ENCODE data around the gene SLC7A9. TPM values are rescaled to one million over a fixed set of nuclear protein-coding genes. Genes with fewer than 3 reads are reported as not detected.

SLC7A9 gene
- polyA plus RNA-seq, 1 of the 3 experiments (the other 2 are of a cell fraction): not detected

DNA sequence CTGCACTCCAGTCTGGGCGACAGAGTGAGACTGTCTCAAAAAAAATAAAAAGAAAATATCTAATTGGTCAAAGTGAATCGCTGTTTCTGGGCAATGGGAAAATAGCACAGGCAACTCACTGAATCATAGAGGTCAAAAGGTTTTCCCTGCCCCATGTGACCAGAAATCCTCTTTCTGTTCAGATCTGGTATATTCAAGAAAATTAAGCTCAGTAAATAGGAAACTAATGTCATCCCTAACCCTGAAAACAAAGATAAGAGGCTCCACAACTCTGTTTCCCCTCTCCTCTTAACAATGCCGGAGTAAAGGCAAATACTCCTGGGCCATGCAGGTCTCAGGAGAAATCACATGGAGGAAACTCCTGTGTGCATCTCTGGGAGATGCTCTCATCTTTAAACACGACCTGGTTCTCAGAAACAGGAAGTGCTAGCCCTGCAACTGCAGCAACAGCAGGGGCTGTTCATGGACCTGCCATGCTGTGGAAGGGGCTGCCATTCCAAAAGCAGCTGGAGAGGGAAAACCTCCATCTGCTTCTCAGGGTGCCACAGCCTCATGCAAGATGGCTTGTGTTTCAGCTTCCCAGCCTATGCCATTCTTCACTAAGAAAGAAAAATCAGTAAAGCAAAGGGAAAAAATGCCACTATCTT lies 47.5 kb upstream of the SLC7A9 start (continued):
- TF ChIP-seq FOXJ3 (CRISPR knock-in tag; IDR thresholded peaks at IDR 0.05) (no peak), EZH2phosphoT487 (IDR thresholded peaks at IDR 0.05; ENCODE audit: borderline replicate concordance, low read depth) (no peak), TEAD4 (IDR thresholded peaks at IDR 0.05; ENCODE audit: borderline replicate concordance, insufficient read depth) (no peak), RFX5 (IDR thresholded peaks at IDR 0.05; ENCODE audit: low read length) (no peak), NFIC (IDR thresholded peaks at IDR 0.05; ENCODE audit: borderline replicate concordance) (no peak)
- TF ChIP-seq, protein P1, sequence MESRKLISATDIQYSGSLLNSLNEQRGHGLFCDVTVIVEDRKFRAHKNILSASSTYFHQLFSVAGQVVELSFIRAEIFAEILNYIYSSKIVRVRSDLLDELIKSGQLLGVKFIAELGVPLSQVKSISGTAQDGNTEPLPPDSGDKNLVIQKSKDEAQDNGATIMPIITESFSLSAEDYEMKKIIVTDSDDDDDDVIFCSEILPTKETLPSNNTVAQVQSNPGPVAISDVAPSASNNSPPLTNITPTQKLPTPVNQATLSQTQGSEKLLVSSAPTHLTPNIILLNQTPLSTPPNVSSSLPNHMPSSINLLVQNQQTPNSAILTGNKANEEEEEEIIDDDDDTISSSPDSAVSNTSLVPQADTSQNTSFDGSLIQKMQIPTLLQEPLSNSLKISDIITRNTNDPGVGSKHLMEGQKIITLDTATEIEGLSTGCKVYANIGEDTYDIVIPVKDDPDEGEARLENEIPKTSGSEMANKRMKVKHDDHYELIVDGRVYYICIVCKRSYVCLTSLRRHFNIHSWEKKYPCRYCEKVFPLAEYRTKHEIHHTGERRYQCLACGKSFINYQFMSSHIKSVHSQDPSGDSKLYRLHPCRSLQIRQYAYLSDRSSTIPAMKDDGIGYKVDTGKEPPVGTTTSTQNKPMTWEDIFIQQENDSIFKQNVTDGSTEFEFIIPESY (IDR thresholded peaks at IDR 0.05; ENCODE audit: borderline replicate concordance, low read depth): no peak

- CTCF ChIA-PET: interaction anchor here (0.7 to 1.6 kb wide), 4 partner anchors 9 to 37 kb away, joined by 3 to 4 read pairs (median 3); no protein-coding TSS in a partner anchor
- 85% methylated on average over 12 of the region's 12 CpGs for WGBS (ENCODE audit: low lambda C conversion rate)
Observed at GRCh38 chr19:32914879-32915660, 45.5 kb upstream of the SLC7A9 start.

More at GRCh38 chr19:32914879-32915660, 45.5 kb upstream of the SLC7A9 start:
- TF ChIP-seq RAD21 (IDR thresholded peaks at IDR 0.05; ENCODE audit: low read length) (no peak), IRF3 (IDR thresholded peaks at IDR 0.05; ENCODE audit: low read depth, low read length) (no peak), FOSL2 (IDR thresholded peaks at IDR 0.05; ENCODE audit: borderline replicate concordance, low read depth) (no peak), JUND (IDR thresholded peaks at IDR 0.05) (no peak), NFIC (IDR thresholded peaks at IDR 0.05; ENCODE audit: borderline replicate concordance) (no peak), SMC3 (IDR thresholded peaks at IDR 0.05; ENCODE audit: low read depth, low read length) (no peak), NRF1 (IDR thresholded peaks at IDR 0.05; ENCODE audit: low read depth, low read length) (no peak), FOXM1 (IDR thresholded peaks at IDR 0.05; ENCODE audit: low read depth) (no peak), RFX5 (IDR thresholded peaks at IDR 0.05; ENCODE audit: low read length) (no peak), TAF1 (IDR thresholded peaks at IDR 0.05; ENCODE audit: borderline replicate concordance, low read depth, low read length) (no peak)
- TF ChIP-seq, protein P2, sequence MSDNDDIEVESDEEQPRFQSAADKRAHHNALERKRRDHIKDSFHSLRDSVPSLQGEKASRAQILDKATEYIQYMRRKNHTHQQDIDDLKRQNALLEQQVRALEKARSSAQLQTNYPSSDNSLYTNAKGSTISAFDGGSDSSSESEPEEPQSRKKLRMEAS (IDR thresholded peaks at IDR 0.05; ENCODE audit: low read depth): no peak
- TF ChIP-seq, protein P3, sequence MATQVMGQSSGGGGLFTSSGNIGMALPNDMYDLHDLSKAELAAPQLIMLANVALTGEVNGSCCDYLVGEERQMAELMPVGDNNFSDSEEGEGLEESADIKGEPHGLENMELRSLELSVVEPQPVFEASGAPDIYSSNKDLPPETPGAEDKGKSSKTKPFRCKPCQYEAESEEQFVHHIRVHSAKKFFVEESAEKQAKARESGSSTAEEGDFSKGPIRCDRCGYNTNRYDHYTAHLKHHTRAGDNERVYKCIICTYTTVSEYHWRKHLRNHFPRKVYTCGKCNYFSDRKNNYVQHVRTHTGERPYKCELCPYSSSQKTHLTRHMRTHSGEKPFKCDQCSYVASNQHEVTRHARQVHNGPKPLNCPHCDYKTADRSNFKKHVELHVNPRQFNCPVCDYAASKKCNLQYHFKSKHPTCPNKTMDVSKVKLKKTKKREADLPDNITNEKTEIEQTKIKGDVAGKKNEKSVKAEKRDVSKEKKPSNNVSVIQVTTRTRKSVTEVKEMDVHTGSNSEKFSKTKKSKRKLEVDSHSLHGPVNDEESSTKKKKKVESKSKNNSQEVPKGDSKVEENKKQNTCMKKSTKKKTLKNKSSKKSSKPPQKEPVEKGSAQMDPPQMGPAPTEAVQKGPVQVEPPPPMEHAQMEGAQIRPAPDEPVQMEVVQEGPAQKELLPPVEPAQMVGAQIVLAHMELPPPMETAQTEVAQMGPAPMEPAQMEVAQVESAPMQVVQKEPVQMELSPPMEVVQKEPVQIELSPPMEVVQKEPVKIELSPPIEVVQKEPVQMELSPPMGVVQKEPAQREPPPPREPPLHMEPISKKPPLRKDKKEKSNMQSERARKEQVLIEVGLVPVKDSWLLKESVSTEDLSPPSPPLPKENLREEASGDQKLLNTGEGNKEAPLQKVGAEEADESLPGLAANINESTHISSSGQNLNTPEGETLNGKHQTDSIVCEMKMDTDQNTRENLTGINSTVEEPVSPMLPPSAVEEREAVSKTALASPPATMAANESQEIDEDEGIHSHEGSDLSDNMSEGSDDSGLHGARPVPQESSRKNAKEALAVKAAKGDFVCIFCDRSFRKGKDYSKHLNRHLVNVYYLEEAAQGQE (IDR thresholded peaks at IDR 0.05; ENCODE audit: low read depth, low read length): no peak
- TF ChIP-seq, protein P4, sequence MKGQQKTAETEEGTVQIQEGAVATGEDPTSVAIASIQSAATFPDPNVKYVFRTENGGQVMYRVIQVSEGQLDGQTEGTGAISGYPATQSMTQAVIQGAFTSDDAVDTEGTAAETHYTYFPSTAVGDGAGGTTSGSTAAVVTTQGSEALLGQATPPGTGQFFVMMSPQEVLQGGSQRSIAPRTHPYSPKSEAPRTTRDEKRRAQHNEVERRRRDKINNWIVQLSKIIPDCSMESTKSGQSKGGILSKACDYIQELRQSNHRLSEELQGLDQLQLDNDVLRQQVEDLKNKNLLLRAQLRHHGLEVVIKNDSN (IDR thresholded peaks at IDR 0.05; ENCODE audit: borderline replicate concordance, low read depth): no peak
- Histone ChIP-seq H3K27me3 (ENCODE audit: insufficient read depth) (no peaks in the 10 kb centered on the region), H3K79me2 (ENCODE audit: insufficient read depth) (no peaks in the 10 kb centered on the region), H3K36me3 (replicated peaks in 1 of 2; ENCODE audit: control insufficient read depth in 1 of 2, insufficient read depth in 2 of 2, low read length in 1 of 2) (peaks cover 3 to 6% of the 10 kb centered on the region in 2 experiments), H3K4me3 (ENCODE audit: low read depth in 2 of 2, low read length in 1 of 2) (no peak overlapping the region), H4K20me1 (ENCODE audit: insufficient read depth) (no peaks in the 10 kb centered on the region), H3K9ac (no peak overlapping the region), H3K9me3 (no peaks in the 10 kb centered on the region), H2AFZ (ENCODE audit: low read depth) (no peak overlapping the region), H3K4me2 (no peak overlapping the region), H3K27ac (ENCODE audit: low read depth in 2 of 2, low read length in 1 of 2) (no peak overlapping the region), H3K4me1 (ENCODE audit: control insufficient read depth in 1 of 2, insufficient read depth in 2 of 2, low read depth in 1 of 2, low read length in 1 of 2) (no peaks in the 10 kb centered on the region), H3F3A (replicated peaks; ENCODE audit: insufficient read depth) (no peaks in the 10 kb centered on the region), H3K9me2 (no peaks in the 10 kb centered on the region)
- POLR2A ChIA-PET: no interaction called here
- no peak for DNase-seq

All from SK-N-SH (cell line).